Sigmoid colon (tissue), 4 donors: Measurements from ENCODE around the gene FRMPD4.

Source experiments
- CTCF ChIP-seq, 4 experiments: fragments of 450-650 bp in 3 of 4; fragments of 200-600 bp in 1 of 4; IDR thresholded peaks; one replicate each; pipeline ENCODE4 v1.5.1; 2016 to 2019; ENCODE audit warnings: antibody characterized with exemption in 4 of 4, mild to moderate bottlenecking in 3 of 4, moderate library complexity in 2 of 4
- EP300 ChIP-seq, 4 donors: sonication (generic); formaldehyde crosslinking; IDR thresholded peaks; one replicate each; pipeline ENCODE4 v1.6.1; 2017; ENCODE audit warnings: antibody characterized with exemption in 4 of 4
- POLR2A ChIP-seq, 2 donors: fragments of 450-650 bp; IDR thresholded peaks; one replicate each; pipeline ENCODE4 v1.6.1; 2016; ENCODE audit warnings: antibody characterized with exemption in 2 of 2, mild to moderate bottlenecking in 2 of 2, moderate library complexity in 2 of 2
- POLR2AphosphoS5 ChIP-seq, 4 donors: sonication (generic); formaldehyde crosslinking; IDR thresholded peaks; one replicate each; pipeline ENCODE4 v1.6.1; 2017; ENCODE audit warnings: antibody characterized with exemption in 4 of 4

GRCh38 chrX:12447448-12448064 is 309.3 kb downstream of the FRMPD4 start:
- TF ChIP-seq CTCF (IDR thresholded peaks at IDR 0.05) (no peak), POLR2AphosphoS5 (IDR thresholded peaks at IDR 0.05) (no peak), POLR2A (IDR thresholded peaks at IDR 0.05) (no peak), EP300 (IDR thresholded peaks at IDR 0.05) (peak in 1 of 4 donors; percentile 37)
